ENCODE data around the gene NCBP1.

The NCBP1 gene

GRCh38 chr9:97596906-97597305 lies 36.7 kb upstream of the NCBP1 start:
- no peaks in the 10 kb centered on the region for H3K79me2 ChIP-seq (ENCODE audit: control insufficient read depth, low read length)
- no peaks in the 10 kb centered on the region for H3K9me3 ChIP-seq (ENCODE audit: control insufficient read depth, insufficient read depth, low read length)
- no peak overlapping the region for H3K27ac ChIP-seq (ENCODE audit: low read depth, low read length)

GRCh38 chr9:97598461-97599288 lies 34.9 kb upstream of the NCBP1 start:
- peaks cover 41% of the 10 kb centered on the region for H3K36me3 ChIP-seq (ENCODE audit: control insufficient read depth, low read length)
- 0 out of 2 replicates have a peak, but pooled peaks cover 4% of the 10 kb centered on the region for H4K20me1 ChIP-seq (ENCODE audit: control insufficient read depth, insufficient read depth, low read depth, low read length)
- H3F3A ChIP-seq (ENCODE audit: control insufficient read depth, insufficient read depth) = no peaks in the 10 kb centered on the region
- peaks cover 6% of the 10 kb centered on the region; the same call in 1 of the 2 replicates for H3K4me1 ChIP-seq (ENCODE audit: control insufficient read depth, low read length)
- H3K4me2 ChIP-seq (ENCODE audit: low read length) = 0 out of 2 replicates have a peak overlapping the region, but pooled peaks have one; percentile 4
- no peaks in the 10 kb centered on the region for H3K79me2 ChIP-seq (ENCODE audit: control insufficient read depth, low read length)
- no peak overlapping the region for H3K4me3 ChIP-seq (ENCODE audit: low read length)
- H3K27ac ChIP-seq (ENCODE audit: low read depth, low read length) = no peak overlapping the region
- H3K9me3 ChIP-seq (ENCODE audit: control insufficient read depth, insufficient read depth, low read length) = no peaks in the 10 kb centered on the region
- no peaks in the 10 kb centered on the region for H3K9me2 ChIP-seq (replicated peaks; ENCODE audit: control insufficient read depth, low read length)
- no peak for TF ChIP-seq EZH2phosphoT487 (IDR thresholded peaks at IDR 0.05; ENCODE audit: borderline replicate concordance, low read length)
- TF ChIP-seq CTCF (IDR thresholded peaks at IDR 0.05; ENCODE audit: low read depth, low read length, poor library complexity, severe bottlenecking) = peak; percentile 89
- no peaks in the 10 kb centered on the region for H3K27me3 ChIP-seq (ENCODE audit: control insufficient read depth, low read length)

More at GRCh38 chr9:97596906-97597305, 36.7 kb upstream of the NCBP1 start:
- Histone ChIP-seq H3K4me1 (ENCODE audit: control insufficient read depth, low read length) (peaks cover 6% of the 10 kb centered on the region; the same call in 1 of the 2 replicates), H3K27me3 (ENCODE audit: control insufficient read depth, low read length) (peaks cover 10% of the 10 kb centered on the region; the same call in 1 of the 2 replicates), H4K20me1 (ENCODE audit: control insufficient read depth, insufficient read depth, low read depth, low read length) (0 out of 2 replicates have a peak, but pooled peaks cover 4% of the 10 kb centered on the region), H3K36me3 (ENCODE audit: control insufficient read depth, low read length) (peaks cover 23% of the 10 kb centered on the region), H3K4me3 (ENCODE audit: low read length) (no peak overlapping the region), H3K4me2 (ENCODE audit: low read length) (no peak overlapping the region), H3K9me2 (replicated peaks; ENCODE audit: control insufficient read depth, low read length) (no peaks in the 10 kb centered on the region), H3F3A (ENCODE audit: control insufficient read depth, insufficient read depth) (no peaks in the 10 kb centered on the region)
- TF ChIP-seq CTCF (IDR thresholded peaks at IDR 0.05; ENCODE audit: low read depth, low read length, poor library complexity, severe bottlenecking) (no peak), EZH2phosphoT487 (IDR thresholded peaks at IDR 0.05; ENCODE audit: borderline replicate concordance, low read length) (no peak)

- H3K4me2 ChIP-seq (ENCODE audit: low read length) = no peak overlapping the region
- H3K4me3 ChIP-seq (ENCODE audit: low read length) = no peak overlapping the region
- peaks cover 48% of the 10 kb centered on the region for H3K36me3 ChIP-seq (ENCODE audit: control insufficient read depth, low read length)
- H3F3A ChIP-seq (ENCODE audit: control insufficient read depth, insufficient read depth) = no peaks in the 10 kb centered on the region
- H3K27me3 ChIP-seq (ENCODE audit: control insufficient read depth, low read length) = no peaks in the 10 kb centered on the region
- H3K27ac ChIP-seq (ENCODE audit: low read depth, low read length) = no peak overlapping the region
- no peaks in the 10 kb centered on the region for H3K9me2 ChIP-seq (replicated peaks; ENCODE audit: control insufficient read depth, low read length)
- H3K4me1 ChIP-seq (ENCODE audit: control insufficient read depth, low read length) = peaks cover 6% of the 10 kb centered on the region; the same call in 1 of the 2 replicates
- H3K79me2 ChIP-seq (ENCODE audit: control insufficient read depth, low read length) = no peaks in the 10 kb centered on the region
- H4K20me1 ChIP-seq (ENCODE audit: control insufficient read depth, insufficient read depth, low read depth, low read length) = 0 out of 2 replicates have a peak, but pooled peaks cover 4% of the 10 kb centered on the region
- no peaks in the 10 kb centered on the region for H3K9me3 ChIP-seq (ENCODE audit: control insufficient read depth, insufficient read depth, low read length)
- no peak for TF ChIP-seq CTCF (IDR thresholded peaks at IDR 0.05; ENCODE audit: low read depth, low read length, poor library complexity, severe bottlenecking)
- TF ChIP-seq EZH2phosphoT487 (IDR thresholded peaks at IDR 0.05; ENCODE audit: borderline replicate concordance, low read length) = no peak
Measured at GRCh38 chr9:97599314-97599846, 34.2 kb upstream of the NCBP1 start.

All from DOHH2 (cell line).